GM10266 (cell line): ENCODE data around the gene KIAA1614.
"Not testable (repeated sequence)": the region's sequence is repeated elsewhere in the genome, so short reads cannot be mapped to it uniquely, and the experiment has no call there.

Source experiments
- DNase-seq: peaks from one replicate; pipeline ENCODE4 v3.0.0; 2012; ENCODE audit errors: extremely low spot score
- TF ChIP-seq, protein P1 (sequence below): IDR thresholded peaks from 2 replicates; pipeline ENCODE4 v1.5.1; 2012; ENCODE audit warnings: mild to moderate bottlenecking, low read depth; ENCODE audit not compliant: control insufficient read depth, insufficient read depth; ENCODE audit errors: missing control alignments

The KIAA1614 gene

GRCh38 chr1:180962178-180962577 lies 49.5 kb downstream of the KIAA1614 start:
- TF ChIP-seq, protein P1, sequence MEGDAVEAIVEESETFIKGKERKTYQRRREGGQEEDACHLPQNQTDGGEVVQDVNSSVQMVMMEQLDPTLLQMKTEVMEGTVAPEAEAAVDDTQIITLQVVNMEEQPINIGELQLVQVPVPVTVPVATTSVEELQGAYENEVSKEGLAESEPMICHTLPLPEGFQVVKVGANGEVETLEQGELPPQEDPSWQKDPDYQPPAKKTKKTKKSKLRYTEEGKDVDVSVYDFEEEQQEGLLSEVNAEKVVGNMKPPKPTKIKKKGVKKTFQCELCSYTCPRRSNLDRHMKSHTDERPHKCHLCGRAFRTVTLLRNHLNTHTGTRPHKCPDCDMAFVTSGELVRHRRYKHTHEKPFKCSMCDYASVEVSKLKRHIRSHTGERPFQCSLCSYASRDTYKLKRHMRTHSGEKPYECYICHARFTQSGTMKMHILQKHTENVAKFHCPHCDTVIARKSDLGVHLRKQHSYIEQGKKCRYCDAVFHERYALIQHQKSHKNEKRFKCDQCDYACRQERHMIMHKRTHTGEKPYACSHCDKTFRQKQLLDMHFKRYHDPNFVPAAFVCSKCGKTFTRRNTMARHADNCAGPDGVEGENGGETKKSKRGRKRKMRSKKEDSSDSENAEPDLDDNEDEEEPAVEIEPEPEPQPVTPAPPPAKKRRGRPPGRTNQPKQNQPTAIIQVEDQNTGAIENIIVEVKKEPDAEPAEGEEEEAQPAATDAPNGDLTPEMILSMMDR = no peak
- DNase-seq = no peak

DNA sequence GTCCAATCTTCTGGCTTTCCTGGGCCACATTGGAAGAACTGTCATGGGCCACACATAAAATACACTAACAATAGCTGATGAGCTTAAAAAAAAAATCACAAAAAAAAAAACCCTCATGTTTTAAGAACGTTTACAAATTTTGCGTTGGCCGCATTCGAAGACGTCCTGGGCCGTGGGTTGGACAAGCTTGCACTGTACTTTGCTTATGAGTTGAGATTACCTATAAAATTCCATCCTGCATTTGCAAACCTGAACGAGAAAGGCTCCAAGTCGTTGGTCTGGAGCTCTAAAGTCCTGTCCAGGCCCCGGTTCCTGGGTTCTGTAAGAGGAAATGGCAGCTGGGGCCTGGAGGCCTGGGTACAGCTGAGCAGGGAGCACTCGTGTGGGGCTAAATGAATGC lies 51.4 kb downstream of the KIAA1614 start:
- DNase-seq = no peak
- TF ChIP-seq, protein P1 = no peak

DNA sequence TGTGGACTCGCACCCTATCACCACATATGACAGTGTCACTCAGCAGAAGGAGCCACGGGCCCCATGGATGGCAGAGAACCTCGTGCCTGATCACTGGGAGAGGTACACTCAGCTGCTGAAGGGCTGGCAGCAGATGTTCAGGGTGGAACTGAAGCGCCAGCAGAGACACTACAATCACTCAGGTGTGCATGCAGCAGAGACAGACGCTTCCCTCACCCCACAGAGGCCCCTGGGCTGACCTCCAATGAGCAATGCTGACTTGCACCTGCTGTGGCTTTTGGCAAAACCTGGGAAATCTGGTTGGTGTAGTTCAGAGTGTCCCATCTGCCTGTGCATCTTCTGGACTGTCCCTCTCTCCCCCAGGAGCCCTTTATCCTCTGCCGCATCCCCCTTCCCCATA lies 51.9 kb downstream of the KIAA1614 start:
- TF ChIP-seq, protein P1 = no peak
- no peak for DNase-seq

DNA sequence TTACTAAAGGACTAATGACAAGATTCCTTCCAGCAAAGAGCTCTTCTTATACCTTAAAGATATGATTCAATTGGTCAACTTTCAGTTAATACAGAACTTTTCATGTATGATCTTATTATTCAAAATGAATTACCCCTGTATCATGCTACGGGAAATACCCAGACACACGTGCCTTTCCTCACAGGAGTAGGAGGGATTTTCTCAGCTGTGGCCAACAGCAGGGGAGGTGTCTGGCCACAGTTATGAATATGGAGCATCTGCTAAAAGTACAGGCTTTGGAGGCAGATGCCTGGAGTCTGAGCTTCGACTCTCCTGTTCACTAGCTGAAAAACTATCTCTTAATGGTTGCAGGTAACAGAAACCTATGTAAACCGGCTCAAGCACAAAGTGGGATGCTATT lies 53.6 kb downstream of the KIAA1614 start:
- TF ChIP-seq, protein P1 = no peak
- no peak for DNase-seq

- TF ChIP-seq, protein P1 = no peak
- DNase-seq = no peak
These were observed 54.2 kb downstream of the KIAA1614 start for GRCh38 chr1:180966744-180967536.

GRCh38 chr1:180967558-180967957 lies 54.9 kb downstream of the KIAA1614 start:
- TF ChIP-seq, protein P1 = no peak
- DNase-seq = no peak

GRCh38 chr1:180968834-180969233 lies 56.1 kb downstream of the KIAA1614 start:
- DNase-seq = not testable (repeated sequence)
